A549 (cell line): Measurements from ENCODE around the gene PLEKHA7.

ENCODE experiments used
- CTCF ChIP-seq: fragments of >200 bp; sonication (Bioruptor Twin); formaldehyde crosslinking; IDR thresholded peaks from 3 replicates; pipeline ENCODE4 v1.5.1; 2016
- EHMT2 ChIP-seq: fragments of 200-600 bp; sonication (generic); IDR thresholded peaks from 2 replicates; pipeline ENCODE4 v1.6.1; 2016; ENCODE audit warnings: antibody characterized with exemption, low read depth, mild to moderate bottlenecking, moderate library complexity
- EP300 ChIP-seq, 2 experiments: fragments of >200 bp; sonication (Bioruptor Twin); formaldehyde crosslinking; IDR thresholded peaks; 2 replicates in 1 of 2; 3 replicates in 1 of 2; pipeline ENCODE4 v1.6.1; 2016 to 2017
- MYC ChIP-seq: IDR thresholded peaks from 2 replicates; pipeline ENCODE4 v1.6.1; 2012; ENCODE audit warnings: mild to moderate bottlenecking, inconsistent platforms, low read length, improper control_type of control experiment, borderline replicate concordance

GRCh38 chr11:16935518-16936302, 78.5 kb downstream of the PLEKHA7 start:
- TF ChIP-seq MYC (no peak), CTCF (peak; percentile 64), EP300 (IDR thresholded peaks at IDR 0.05) (no peak), EHMT2 (no peak)
